Immature natural killer cell (primary cell): ENCODE measurements around the gene MECP2. TPM values are rescaled to one million over a fixed set of nuclear protein-coding genes. Genes with fewer than 3 reads are reported as not detected.

Experiments
- DNase-seq, 3 donors: peaks; one replicate each; pipeline ENCODE4 v3.0.0; 2022; ENCODE audit warnings: mixed read lengths in 1 of 3
- H3K27ac Mint-ChIP-seq, 6 donors: one replicate each; pipeline ENCODE4 v1.8.0; 2020; ENCODE audit warnings: mixed read lengths in 6 of 6, mild to moderate bottlenecking in 5 of 6, inconsistent platforms in 4 of 6, moderate library complexity in 3 of 6
- H3K27me3 Mint-ChIP-seq, 3 donors: one replicate each; pipeline ENCODE4 v1.8.0; 2020 to 2021; ENCODE audit warnings: low read depth in 3 of 3, mild to moderate bottlenecking in 3 of 3, mixed read lengths in 3 of 3, moderate library complexity in 3 of 3, inconsistent platforms in 1 of 3
- H3K36me3 Mint-ChIP-seq, 3 donors: one replicate each; pipeline ENCODE4 v1.8.0; 2020; ENCODE audit warnings: mixed read lengths in 3 of 3, inconsistent platforms in 2 of 3, mild to moderate bottlenecking in 2 of 3
- H3K4me1 Mint-ChIP-seq, 2 donors: one replicate each; pipeline ENCODE4 v1.8.0; 2020; ENCODE audit warnings: inconsistent platforms in 2 of 2, mild to moderate bottlenecking in 2 of 2, mixed read lengths in 2 of 2, moderate library complexity in 1 of 2
- H3K4me3 Mint-ChIP-seq, 5 donors: one replicate each; pipeline ENCODE4 v1.8.0; 2020; ENCODE audit warnings: mild to moderate bottlenecking in 5 of 5, mixed read lengths in 5 of 5, inconsistent platforms in 3 of 5, moderate library complexity in 3 of 5
- H3K9me3 Mint-ChIP-seq, 6 donors: one replicate each; pipeline ENCODE4 v1.8.0; 2020; ENCODE audit warnings: mild to moderate bottlenecking in 6 of 6, mixed read lengths in 6 of 6, inconsistent platforms in 4 of 6, moderate library complexity in 3 of 6
- polyA plus RNA-seq, 3 donors: library from polyadenylated mRNA; unstranded; fragments of 300-500 nt; fragmentation: Illumina TruSeq; gene quantifications; one replicate each; pipeline ENCODE4 v1.2.3, GENCODE V29; 2021

The MECP2 gene
- polyA plus RNA-seq, 3 donors from 2014 or later, result 11.4 to 31.5 (median 18.3) TPM

DNA sequence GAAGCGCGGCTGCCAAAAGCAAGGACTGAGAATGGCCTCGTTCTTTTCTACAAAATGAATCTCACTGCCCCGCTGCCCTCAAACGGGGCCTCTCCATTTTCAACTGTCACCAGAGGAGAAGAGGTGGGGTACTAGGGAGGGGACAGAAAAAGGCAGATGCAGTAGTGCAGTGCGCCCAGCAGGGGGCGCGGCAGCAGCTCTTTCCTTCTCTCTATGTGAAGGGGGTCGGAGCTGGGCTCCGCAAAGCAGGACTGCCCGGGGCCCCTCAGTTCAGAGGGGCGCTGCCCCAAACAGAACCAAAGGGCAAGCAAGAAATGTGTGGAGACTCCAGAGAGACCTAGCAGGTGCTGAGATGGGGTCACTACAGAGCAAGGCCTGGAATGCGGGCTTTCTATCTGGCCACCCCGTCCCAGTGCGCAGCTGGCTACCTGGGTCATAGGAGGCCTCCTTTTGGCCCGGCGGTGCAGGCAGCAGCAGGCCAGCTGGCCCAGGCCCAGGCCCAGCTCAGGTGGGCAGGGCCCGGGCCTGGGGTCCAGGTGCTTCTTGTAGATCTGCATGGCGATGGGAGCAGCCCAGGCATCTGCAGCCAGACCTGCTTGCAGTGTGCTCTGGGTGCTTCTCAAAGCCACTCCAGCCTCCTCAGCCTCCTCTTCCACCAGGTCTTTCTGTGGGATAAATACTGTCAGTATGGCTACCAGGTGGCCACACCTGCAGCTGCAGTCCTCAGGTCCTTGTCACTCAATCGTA lies 83.7 kb downstream of the MECP2 start:
- no peaks in the 10 kb centered on the region for H3K9me3 Mint-ChIP-seq
- peak overlapping the region in 5 of 6 donors; percentile 30 to 74 (median 59) for H3K27ac Mint-ChIP-seq
- no peak overlapping the region for H3K4me3 Mint-ChIP-seq
- peaks cover 0 to 2% (median 2%) of the 10 kb centered on the region in 3 donors for H3K27me3 Mint-ChIP-seq
- peaks cover 0 to 3% (median 0%) of the 10 kb centered on the region in 3 donors for H3K36me3 Mint-ChIP-seq
- peaks cover 0 to 6% of the 10 kb centered on the region in 2 donors for H3K4me1 Mint-ChIP-seq
- peak; percentile 53 to 61 (median 55) for DNase-seq

DNA sequence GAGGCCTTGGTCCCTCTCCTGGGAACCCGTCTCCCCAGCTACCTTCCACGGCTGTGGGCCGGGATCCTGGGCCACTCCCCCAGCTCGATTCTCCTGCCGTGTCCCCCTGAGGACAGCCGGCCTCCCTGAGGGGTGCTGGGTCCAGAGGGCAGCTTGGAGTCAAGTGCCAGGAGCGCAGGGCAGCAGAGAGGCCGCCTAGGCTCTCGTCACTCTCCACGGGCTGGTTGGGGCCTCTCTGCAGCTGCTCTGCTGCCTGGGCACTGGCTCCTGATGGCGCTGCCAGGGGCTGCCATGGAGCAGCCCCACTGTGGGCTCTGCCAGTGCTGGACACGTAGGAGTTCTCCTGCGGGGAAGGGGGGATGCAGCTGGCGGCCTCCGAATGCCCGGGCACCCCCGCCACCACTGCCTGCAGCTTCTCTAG lies 84.5 kb downstream of the MECP2 start:
- Mint-ChIP-seq H3K4me3 (no peak overlapping the region), H3K9me3 (no peaks in the 10 kb centered on the region), H3K27me3 (peaks cover 0 to 2% (median 2%) of the 10 kb centered on the region in 3 donors), H3K4me1 (peaks cover 0 to 4% of the 10 kb centered on the region in 2 donors), H3K27ac (no peak overlapping the region), H3K36me3 (peaks cover 0 to 3% (median 0%) of the 10 kb centered on the region in 3 donors)
- DNase-seq, result no peak

DNA sequence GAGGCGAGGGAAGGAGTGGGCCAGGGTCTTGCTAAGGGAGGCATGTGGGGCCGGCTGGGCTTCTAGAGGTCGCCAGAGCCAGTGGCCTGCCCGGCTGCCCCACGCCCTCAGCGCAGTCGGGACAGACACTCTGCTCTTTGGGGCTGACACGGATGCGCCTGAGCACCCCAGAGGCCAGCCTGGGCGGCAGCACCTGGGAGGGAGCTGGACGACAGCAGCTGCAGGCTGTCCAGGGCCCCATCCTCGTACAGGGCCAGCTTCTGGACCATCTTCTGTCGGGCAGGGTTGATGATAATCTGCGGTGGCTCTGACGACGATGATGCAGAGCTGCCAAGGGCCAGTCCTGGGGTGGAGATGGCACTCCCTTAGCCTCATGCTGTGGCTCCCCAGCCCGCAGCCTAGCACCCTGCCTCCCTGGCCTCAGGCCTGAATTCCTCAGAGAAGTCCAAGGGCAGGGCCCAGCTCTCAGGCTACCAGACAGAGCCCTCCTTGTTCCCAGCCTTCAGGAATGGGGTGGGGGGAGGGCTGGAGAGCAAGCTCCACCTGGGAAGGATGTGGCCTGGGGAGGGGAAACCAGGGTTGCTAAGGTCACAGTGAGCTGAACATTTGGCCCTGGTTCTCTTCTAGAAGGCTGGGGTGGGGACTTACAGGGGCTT lies 85.1 kb downstream of the MECP2 start:
- Mint-ChIP-seq H3K27ac (no peak overlapping the region), H3K36me3 (peaks cover 3 to 7% (median 4%) of the 10 kb centered on the region in 3 donors), H3K4me3 (no peak overlapping the region), H3K9me3 (no peaks in the 10 kb centered on the region), H3K4me1 (peaks cover 5 to 6% of the 10 kb centered on the region in 2 donors), H3K27me3 (peaks cover 0 to 5% (median under 1%) of the 10 kb centered on the region in 3 donors)
- DNase-seq, result no peak

GRCh38 chrX:154011376-154012335 lies 85.9 kb downstream of the MECP2 start:
- Mint-ChIP-seq H3K27ac (no peak overlapping the region), H3K4me3 (no peak overlapping the region)
- DNase-seq, result no peak

GRCh38 chrX:154010330-154011087 lies 87.0 kb downstream of the MECP2 start:
- no peak overlapping the region for H3K4me3 Mint-ChIP-seq
- no peak for DNase-seq
- peaks cover 0 to 5% (median 3%) of the 10 kb centered on the region in 3 donors for H3K27me3 Mint-ChIP-seq
- H3K36me3 Mint-ChIP-seq, result peaks cover 3 to 6% (median 5%) of the 10 kb centered on the region in 3 donors
- no peak overlapping the region for H3K27ac Mint-ChIP-seq
- H3K9me3 Mint-ChIP-seq, result no peaks in the 10 kb centered on the region
- H3K4me1 Mint-ChIP-seq, result peaks cover 5 to 7% of the 10 kb centered on the region in 2 donors

More at GRCh38 chrX:154011376-154012335, 85.9 kb downstream of the MECP2 start:
- H3K4me1 Mint-ChIP-seq, result peaks cover 6 to 7% of the 10 kb centered on the region in 2 donors
- H3K9me3 Mint-ChIP-seq, result no peaks in the 10 kb centered on the region
- H3K36me3 Mint-ChIP-seq, result peaks cover 3 to 9% (median 5%) of the 10 kb centered on the region in 3 donors
- peaks cover 0 to 5% (median 3%) of the 10 kb centered on the region in 3 donors for H3K27me3 Mint-ChIP-seq

GRCh38 chrX:154008521-154008920 lies 89.0 kb downstream of the MECP2 start:
- Mint-ChIP-seq H3K36me3 (peaks cover 3 to 11% (median 5%) of the 10 kb centered on the region in 3 donors), H3K27me3 (peaks cover 0 to 5% (median 3%) of the 10 kb centered on the region in 3 donors), H3K9me3 (no peaks in the 10 kb centered on the region), H3K4me1 (peaks cover 7 to 9% of the 10 kb centered on the region in 2 donors), H3K27ac (peak overlapping the region in 1 of 6 donors; percentile 1), H3K4me3 (no peak overlapping the region)
- no peak for DNase-seq

DNA sequence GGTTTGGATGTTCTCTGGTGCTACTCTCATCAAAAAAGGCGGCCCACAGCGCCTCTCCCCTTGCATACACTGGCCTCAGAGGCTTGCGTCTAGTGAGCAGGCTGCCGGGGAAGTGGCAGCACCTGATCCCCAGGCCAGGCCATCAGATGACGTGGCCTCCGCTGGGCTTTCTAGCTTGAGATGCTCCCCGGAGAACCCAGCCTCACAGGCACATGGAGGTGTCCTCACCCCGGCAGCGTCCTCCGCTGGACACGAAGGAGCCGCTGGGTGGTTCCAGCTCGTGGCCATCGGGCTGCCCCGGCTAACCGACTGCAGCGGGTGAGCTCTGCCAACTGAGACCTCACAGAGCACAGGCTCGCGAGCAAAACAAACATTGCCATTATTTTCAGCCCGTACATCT lies 90.6 kb downstream of the MECP2 start:
- no peak for DNase-seq
- H3K27me3 Mint-ChIP-seq, result peaks cover 3 to 8% (median 4%) of the 10 kb centered on the region in 3 donors
- H3K27ac Mint-ChIP-seq, result peak overlapping the region in 1 of 6 donors; percentile 16
- no peak overlapping the region for H3K4me3 Mint-ChIP-seq
- H3K36me3 Mint-ChIP-seq, result peaks cover 3 to 11% (median 5%) of the 10 kb centered on the region in 3 donors
- H3K9me3 Mint-ChIP-seq, result no peaks in the 10 kb centered on the region
- H3K4me1 Mint-ChIP-seq, result peaks cover 19 to 20% of the 10 kb centered on the region in 2 donors

DNA sequence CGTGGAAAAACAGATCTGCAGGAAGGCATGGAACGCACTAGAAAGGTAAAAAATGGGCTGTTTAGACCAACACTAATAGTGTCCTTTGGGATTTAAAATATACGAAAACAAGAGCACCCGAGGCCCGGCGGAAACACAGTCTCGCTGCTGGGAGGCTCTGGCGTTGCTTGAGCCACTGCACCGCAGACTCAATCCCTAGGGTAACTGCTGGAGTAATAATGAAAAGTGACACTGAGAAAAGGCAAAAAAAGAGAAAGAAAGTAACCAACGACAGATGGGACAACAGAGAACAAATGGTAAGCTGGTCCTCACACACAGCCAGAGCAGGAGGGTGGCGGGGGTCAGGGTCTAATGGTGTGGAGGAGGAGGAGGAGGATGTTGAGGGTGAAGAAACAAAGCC lies 93.2 kb downstream of the MECP2 start:
- H3K27me3 Mint-ChIP-seq, result peaks cover 4 to 8% (median 5%) of the 10 kb centered on the region in 3 donors
- no peak for DNase-seq
- H3K36me3 Mint-ChIP-seq, result peaks cover 3 to 11% (median 5%) of the 10 kb centered on the region in 3 donors
- H3K4me3 Mint-ChIP-seq, result no peak overlapping the region
- no peaks in the 10 kb centered on the region for H3K9me3 Mint-ChIP-seq
- peaks cover 25 to 26% of the 10 kb centered on the region in 2 donors for H3K4me1 Mint-ChIP-seq
- H3K27ac Mint-ChIP-seq, result peak overlapping the region in 2 of 6 donors; percentile 2 to 68

DNA sequence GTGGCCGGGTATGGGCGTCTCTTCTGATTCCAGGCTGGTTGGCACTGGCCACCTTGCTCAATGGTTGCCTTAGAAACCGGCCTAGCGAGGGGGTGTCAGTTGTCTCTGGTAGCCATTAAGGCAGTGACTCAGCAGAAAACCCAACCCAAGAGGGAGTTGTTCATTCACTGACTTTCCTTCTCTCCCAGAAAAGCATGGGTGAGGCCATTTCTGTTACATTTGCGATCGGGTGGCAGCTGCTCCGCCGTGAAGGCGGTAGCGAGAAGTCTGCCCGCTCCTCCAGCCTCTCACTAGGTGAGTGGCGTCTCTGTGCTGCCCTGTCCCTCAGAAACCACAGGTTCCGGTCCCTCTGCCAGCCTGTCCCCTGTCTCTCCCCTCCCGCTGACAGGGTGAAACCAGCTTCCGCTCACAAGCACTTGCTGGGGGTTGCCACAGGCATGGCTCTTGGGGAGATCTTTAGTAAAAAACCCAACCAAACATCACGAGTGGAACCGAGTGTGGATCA lies 95.2 kb downstream of the MECP2 start:
- Mint-ChIP-seq H3K27ac (peak overlapping the region; percentile 66 to 94 (median 89)), H3K36me3 (peaks cover 0 to 4% (median 0%) of the 10 kb centered on the region in 3 donors), H3K4me1 (peaks cover 19 to 23% of the 10 kb centered on the region in 2 donors), H3K27me3 (peaks cover 4 to 5% (median 4%) of the 10 kb centered on the region in 3 donors), H3K9me3 (no peaks in the 10 kb centered on the region), H3K4me3 (peak overlapping the region; percentile 75 to 88 (median 82))
- DNase-seq, result peak; percentile 75 to 80 (median 76)

- no peaks in the 10 kb centered on the region for H3K9me3 Mint-ChIP-seq
- H3K36me3 Mint-ChIP-seq, result peaks cover 0 to 4% (median 0%) of the 10 kb centered on the region in 3 donors
- DNase-seq, result no peak
- peaks cover 19 to 23% of the 10 kb centered on the region in 2 donors for H3K4me1 Mint-ChIP-seq
- peaks cover 3 to 5% (median 4%) of the 10 kb centered on the region in 3 donors for H3K27me3 Mint-ChIP-seq
- H3K27ac Mint-ChIP-seq, result no peak overlapping the region
- no peak overlapping the region for H3K4me3 Mint-ChIP-seq
These were observed 97.5 kb downstream of the MECP2 start for GRCh38 chrX:154000051-154000450.

GRCh38 chrX:153999359-154000037 lies 98.0 kb downstream of the MECP2 start:
- no peak for DNase-seq
- no peaks in the 10 kb centered on the region for H3K9me3 Mint-ChIP-seq
- H3K27ac Mint-ChIP-seq, result no peak overlapping the region
- H3K36me3 Mint-ChIP-seq, result peaks cover 0 to 4% (median 0%) of the 10 kb centered on the region in 3 donors
- H3K27me3 Mint-ChIP-seq, result peaks cover 3 to 5% (median 4%) of the 10 kb centered on the region in 3 donors
- H3K4me3 Mint-ChIP-seq, result no peak overlapping the region
- H3K4me1 Mint-ChIP-seq, result peaks cover 19 to 22% of the 10 kb centered on the region in 2 donors

DNA sequence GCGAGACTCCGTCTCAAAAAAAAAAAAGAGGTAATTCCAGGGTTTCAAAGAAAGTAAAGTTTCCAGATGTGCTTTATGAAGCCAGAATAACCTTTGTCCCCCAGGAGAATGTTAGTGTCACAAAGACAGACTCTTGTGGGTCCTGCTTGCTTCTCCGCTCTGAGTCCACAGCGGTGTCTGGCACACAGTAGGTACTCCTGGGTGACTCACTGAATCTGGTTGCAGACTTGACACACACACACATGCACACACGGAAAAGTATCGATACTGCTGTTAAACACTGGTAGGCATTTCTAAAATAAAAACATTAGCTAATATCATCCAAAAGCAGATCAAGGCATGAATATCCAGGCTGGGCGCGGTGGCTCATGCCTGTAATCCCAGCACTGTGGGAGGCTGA lies 102.0 kb downstream of the MECP2 start:
- DNase-seq, result no peak
- peaks cover 0 to 1% of the 10 kb centered on the region in 2 donors for H3K4me1 Mint-ChIP-seq
- H3K9me3 Mint-ChIP-seq, result no peaks in the 10 kb centered on the region
- no peak overlapping the region for H3K27ac Mint-ChIP-seq
- no peaks in the 10 kb centered on the region for H3K36me3 Mint-ChIP-seq
- H3K4me3 Mint-ChIP-seq, result no peak overlapping the region
- H3K27me3 Mint-ChIP-seq, result peaks cover 1 to 3% (median 2%) of the 10 kb centered on the region in 3 donors
